ENCODE data around the gene ARPP19. TPM values are rescaled to one million over a fixed set of nuclear protein-coding genes. Genes with fewer than 3 reads are reported as not detected.

The ARPP19 gene
- total and polyA plus RNA-seq, 2 of the 4 experiments (the other 2 are of a cell fraction): 33.4 to 65.2 TPM

DNA sequence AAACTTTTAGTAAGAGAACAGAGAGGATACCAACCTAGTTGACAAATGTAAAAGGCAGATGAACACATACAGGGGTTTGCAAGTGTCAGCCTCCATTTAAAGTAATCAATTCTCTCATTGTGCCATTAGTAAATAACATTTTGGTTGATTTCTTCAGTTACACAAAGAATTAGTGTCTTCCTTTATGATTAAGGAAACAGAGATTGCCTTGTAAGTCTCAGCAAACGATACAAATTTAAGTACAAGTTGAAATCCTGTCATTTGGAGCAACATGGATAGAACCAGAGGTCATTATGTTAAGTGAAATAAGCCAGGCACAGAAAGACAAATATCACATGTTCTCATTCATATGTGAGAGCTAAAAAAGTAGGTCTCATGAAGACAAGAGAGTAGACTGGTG, 66.2 kb downstream of the ARPP19 start:
- H3K9ac ChIP-seq (ENCODE audit: low read depth, low read length): no peak overlapping the region
- H2AFZ ChIP-seq (replicated peaks; ENCODE audit: low read length, poor library complexity): no peak overlapping the region
- peaks cover 3% of the 10 kb centered on the region; the same call in 1 of the 2 replicates for H3K9me1 ChIP-seq (ENCODE audit: insufficient read depth, low read length)
- no peaks in the 10 kb centered on the region for H3K9me3 ChIP-seq (ENCODE audit: control insufficient read depth, insufficient read depth, low read length)
- H3K27me3 ChIP-seq (ENCODE audit: control insufficient read depth, insufficient read depth, low read length): no peaks in the 10 kb centered on the region
- TF ChIP-seq CEBPB (IDR thresholded peaks at IDR 0.05; ENCODE audit: low read depth, low read length) (no peak), FOS (IDR thresholded peaks at IDR 0.05; ENCODE audit: low read depth, low read length) (no peak), MAFK (IDR thresholded peaks at IDR 0.05; ENCODE audit: low read depth, low read length) (no peak), MAZ (IDR thresholded peaks at IDR 0.05; ENCODE audit: borderline replicate concordance, low read depth, low read length) (no peak), NFE2L2 (IDR thresholded peaks at IDR 0.05; ENCODE audit: low read depth, low read length) (no peak), CHD1 (IDR thresholded peaks at IDR 0.05; ENCODE audit: low read depth, low read length) (no peak), SMC3 (IDR thresholded peaks at IDR 0.05; ENCODE audit: low read depth, low read length) (no peak), RAD21 (IDR thresholded peaks at IDR 0.05; ENCODE audit: low read length) (no peak), RCOR1 (IDR thresholded peaks at IDR 0.05; ENCODE audit: insufficient replicate concordance, low read length) (no peak), BHLHE40 (IDR thresholded peaks at IDR 0.05; ENCODE audit: low read depth, low read length) (no peak), RFX5 (IDR thresholded peaks at IDR 0.05; ENCODE audit: low read depth, low read length) (no peak), POLR2A (IDR thresholded peaks at IDR 0.05; ENCODE audit: low read depth, low read length) (no peak), MXI1 (IDR thresholded peaks at IDR 0.05; ENCODE audit: borderline replicate concordance, low read depth, low read length) (no peak)
- TF ChIP-seq, protein P1, sequence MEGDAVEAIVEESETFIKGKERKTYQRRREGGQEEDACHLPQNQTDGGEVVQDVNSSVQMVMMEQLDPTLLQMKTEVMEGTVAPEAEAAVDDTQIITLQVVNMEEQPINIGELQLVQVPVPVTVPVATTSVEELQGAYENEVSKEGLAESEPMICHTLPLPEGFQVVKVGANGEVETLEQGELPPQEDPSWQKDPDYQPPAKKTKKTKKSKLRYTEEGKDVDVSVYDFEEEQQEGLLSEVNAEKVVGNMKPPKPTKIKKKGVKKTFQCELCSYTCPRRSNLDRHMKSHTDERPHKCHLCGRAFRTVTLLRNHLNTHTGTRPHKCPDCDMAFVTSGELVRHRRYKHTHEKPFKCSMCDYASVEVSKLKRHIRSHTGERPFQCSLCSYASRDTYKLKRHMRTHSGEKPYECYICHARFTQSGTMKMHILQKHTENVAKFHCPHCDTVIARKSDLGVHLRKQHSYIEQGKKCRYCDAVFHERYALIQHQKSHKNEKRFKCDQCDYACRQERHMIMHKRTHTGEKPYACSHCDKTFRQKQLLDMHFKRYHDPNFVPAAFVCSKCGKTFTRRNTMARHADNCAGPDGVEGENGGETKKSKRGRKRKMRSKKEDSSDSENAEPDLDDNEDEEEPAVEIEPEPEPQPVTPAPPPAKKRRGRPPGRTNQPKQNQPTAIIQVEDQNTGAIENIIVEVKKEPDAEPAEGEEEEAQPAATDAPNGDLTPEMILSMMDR (conservative IDR thresholded peaks at IDR 0.05; ENCODE audit: low read depth, low read length): no peak
- TF ChIP-seq, protein P2, sequence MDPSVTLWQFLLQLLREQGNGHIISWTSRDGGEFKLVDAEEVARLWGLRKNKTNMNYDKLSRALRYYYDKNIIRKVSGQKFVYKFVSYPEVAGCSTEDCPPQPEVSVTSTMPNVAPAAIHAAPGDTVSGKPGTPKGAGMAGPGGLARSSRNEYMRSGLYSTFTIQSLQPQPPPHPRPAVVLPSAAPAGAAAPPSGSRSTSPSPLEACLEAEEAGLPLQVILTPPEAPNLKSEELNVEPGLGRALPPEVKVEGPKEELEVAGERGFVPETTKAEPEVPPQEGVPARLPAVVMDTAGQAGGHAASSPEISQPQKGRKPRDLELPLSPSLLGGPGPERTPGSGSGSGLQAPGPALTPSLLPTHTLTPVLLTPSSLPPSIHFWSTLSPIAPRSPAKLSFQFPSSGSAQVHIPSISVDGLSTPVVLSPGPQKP (IDR thresholded peaks at IDR 0.05; ENCODE audit: borderline replicate concordance, low read depth, low read length): no peak
- TF ChIP-seq, protein P3, sequence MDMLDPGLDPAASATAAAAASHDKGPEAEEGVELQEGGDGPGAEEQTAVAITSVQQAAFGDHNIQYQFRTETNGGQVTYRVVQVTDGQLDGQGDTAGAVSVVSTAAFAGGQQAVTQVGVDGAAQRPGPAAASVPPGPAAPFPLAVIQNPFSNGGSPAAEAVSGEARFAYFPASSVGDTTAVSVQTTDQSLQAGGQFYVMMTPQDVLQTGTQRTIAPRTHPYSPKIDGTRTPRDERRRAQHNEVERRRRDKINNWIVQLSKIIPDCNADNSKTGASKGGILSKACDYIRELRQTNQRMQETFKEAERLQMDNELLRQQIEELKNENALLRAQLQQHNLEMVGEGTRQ (IDR thresholded peaks at IDR 0.05; ENCODE audit: low read depth, low read length): no peak
- H2AK9ac ChIP-seq (replicated peaks; ENCODE audit: low read depth, low read length, poor library complexity): no peak overlapping the region
- no peak overlapping the region for H2BK5ac ChIP-seq (ENCODE audit: low read depth, low read length, poor library complexity, severe bottlenecking)
- H3K4me2 ChIP-seq (ENCODE audit: low read depth, low read length): no peak overlapping the region
- ChIA-PET POLR2A (ENCODE audit: unreplicated experiment) (no interaction called here), CTCF (no interaction called here)
- no peak overlapping the region for H2BK15ac ChIP-seq (ENCODE audit: low read depth, low read length)
- no CpG with 5 or more reads among the region's 1 CpG for WGBS, 2 experiments (ENCODE audit: extremely low coverage in 2 of 2, insufficient read length in 1 of 2)
- no peak overlapping the region for H2BK20ac ChIP-seq (ENCODE audit: low read depth, low read length)
- H4K91ac ChIP-seq (ENCODE audit: insufficient read depth, low read depth, low read length): no peak overlapping the region
- in situ Hi-C loops (cut with MboI; ENCODE audit: low sequenced_read_pairs) (no loop called here), intact Hi-C loops (cut with micrococcal nuclease) (no loop called here), dilution Hi-C loops (cut with HindIII; ENCODE audit: low sequenced_read_pairs, unreplicated experiment) (no loop called here)
- no peak overlapping the region for H4K5ac ChIP-seq (ENCODE audit: low read depth, low read length)
- no peak overlapping the region for H3K18ac ChIP-seq (ENCODE audit: low read depth, low read length)
- no peak overlapping the region for H3K23ac ChIP-seq (ENCODE audit: low read depth, low read length)
- H3K27ac ChIP-seq (ENCODE audit: insufficient read depth, low read length): no peak overlapping the region
- no peak overlapping the region for H4K8ac ChIP-seq (ENCODE audit: low read depth in 2 of 2, low read length in 2 of 2)
- H3K4me3 ChIP-seq (ENCODE audit: insufficient read depth, low read depth, low read length): no peak overlapping the region
- H3K56ac ChIP-seq (ENCODE audit: extremely low read depth, insufficient read depth, low read length): no peak overlapping the region
- no peak for DNase-seq
- no peaks in the 10 kb centered on the region for H3K36me3 ChIP-seq (ENCODE audit: control insufficient read depth, insufficient read depth, low read length)
- peaks cover 13 to 31% of the 10 kb centered on the region in 2 experiments; a peak in 3 of 4 replicates for H3K79me1 ChIP-seq (ENCODE audit: low read depth in 1 of 2, low read length in 2 of 2)
- H3K4ac ChIP-seq (ENCODE audit: low read depth, low read length): no peak overlapping the region
- ATAC-seq (ENCODE audit: low read depth): no peak
- H2AK5ac ChIP-seq (ENCODE audit: low read depth, low read length): no peak overlapping the region
- H3K14ac ChIP-seq (replicated peaks; ENCODE audit: low read depth, low read length): no peak overlapping the region
- H4K20me1 ChIP-seq (ENCODE audit: insufficient read depth, low read length): peaks cover 6% of the 10 kb centered on the region; the same call in 1 of the 2 replicates
- no peak overlapping the region for H2BK120ac ChIP-seq (ENCODE audit: low read depth, low read length)
- BruUV-seq (replicated peaks): no TSS peak
- H3K4me1 ChIP-seq (ENCODE audit: control insufficient read depth, insufficient read depth, low read length): peaks cover 2% of the 10 kb centered on the region; the same call in 1 of the 2 replicates

All from IMR-90 (cell line).